ENCODE data around the gene NAALADL2. TPM values are rescaled to one million over a fixed set of nuclear protein-coding genes. Genes with fewer than 3 reads are reported as not detected.

The NAALADL2 gene
- total and polyA plus RNA-seq, 2 of the 8 experiments (the other 6 are each of a cell fraction or from before 2014, with no cell fraction given): 0.12 to 0.22 TPM

DNA sequence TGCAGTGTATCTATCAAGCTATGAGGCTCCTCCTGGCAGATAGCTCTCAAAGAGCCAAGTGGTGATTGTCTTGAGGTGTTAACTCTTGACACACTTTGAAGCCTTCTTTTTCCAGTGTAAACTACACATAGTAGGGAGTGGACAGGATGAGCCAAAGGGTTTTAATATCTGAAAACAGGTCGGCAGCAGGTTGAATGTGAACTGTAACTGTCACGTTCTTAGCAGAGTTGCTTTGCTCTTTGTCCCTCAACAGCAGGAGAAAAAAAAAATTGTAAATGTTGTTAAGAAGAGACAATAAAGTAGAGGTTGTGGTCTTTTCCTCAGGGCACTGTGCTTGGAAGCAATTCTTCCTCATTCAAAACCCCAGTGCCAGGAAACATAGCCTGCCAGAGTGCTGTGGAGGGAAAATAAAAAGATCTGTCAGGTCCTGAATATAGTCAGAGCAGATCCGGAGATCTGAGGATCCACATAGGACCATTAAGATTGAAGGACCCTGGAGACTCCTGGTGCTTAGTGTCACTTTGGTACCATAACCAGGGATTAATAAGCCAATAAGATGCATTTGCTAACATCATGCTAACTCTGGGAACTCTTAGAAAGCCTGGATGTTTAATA is 229.7 kb downstream of the NAALADL2 start (continued):
- no peak for TF ChIP-seq TEAD4 (IDR thresholded peaks at IDR 0.05; ENCODE audit: low read depth, low read length)
- no peak for TF ChIP-seq RBBP5 (IDR thresholded peaks at IDR 0.05; ENCODE audit: borderline replicate concordance, low read depth, low read length)
- TF ChIP-seq BCL11A (IDR thresholded peaks at IDR 0.05; ENCODE audit: low read depth in 2 of 2, low read length in 2 of 2): no peak
- TF ChIP-seq CREB1 (IDR thresholded peaks at IDR 0.05): no peak
- no peak for TF ChIP-seq PHF8 (conservative IDR thresholded peaks at IDR 0.05; ENCODE audit: low read depth, low read length)
- TF ChIP-seq EP300 (IDR thresholded peaks at IDR 0.05; ENCODE audit: borderline replicate concordance in 1 of 2, low read depth in 2 of 2, low read length in 2 of 2): no peak
- TF ChIP-seq SAP30 (IDR thresholded peaks at IDR 0.05; ENCODE audit: insufficient read depth, insufficient replicate concordance, low read length): no peak
